Right lobe of liver (tissue), 6 donors: ENCODE data around the gene IFNL3. TPM values are rescaled to one million over a fixed set of nuclear protein-coding genes. Genes with fewer than 3 reads are reported as not detected.

Experiments
- ATAC-seq, 4 donors: fragments of 200-7000 bp; cut with Tn5 transposase; one replicate each; pipeline ENCODE4 v1.9.1; 2020; ENCODE audit warnings: mild to moderate bottlenecking in 4 of 4, moderate library complexity in 4 of 4
- DNase-seq, 3 donors: peaks; one replicate each; pipeline ENCODE4 v3.0.0-alpha.2; 2020
- H3K27ac ChIP-seq, 3 donors: fragments of 200-600 bp; one replicate each; pipeline ENCODE4 v1.8.0; 2022
- H3K27me3 ChIP-seq, 2 donors: fragments of 200-600 bp; one replicate each; pipeline ENCODE4 v1.8.0; 2022
- H3K36me3 ChIP-seq, 4 donors: fragments of 200-600 bp; sonication (generic) in 1 of 4; one replicate each; pipeline versions ENCODE4 v1.5.1 to v1.8.0; 2017 to 2022; ENCODE audit warnings: control low read depth in 1 of 4
- H3K4me1 ChIP-seq, 4 donors: fragments of 200-600 bp; sonication (generic) in 1 of 4; one replicate each; pipeline versions ENCODE4 v1.5.1 to v1.8.0; 2017 to 2022; ENCODE audit warnings: control low read depth in 1 of 4
- H3K4me3 ChIP-seq, 3 donors: fragments of 200-600 bp; one replicate each; pipeline ENCODE4 v1.8.0; 2022
- H3K9me3 ChIP-seq, 4 donors: fragments of 200-600 bp; sonication (generic) in 1 of 4; one replicate each; pipeline versions ENCODE4 v1.5.1 to v1.8.0; 2017 to 2022; ENCODE audit warnings: control low read depth in 1 of 4
- CTCF ChIP-seq, 4 donors: fragments of 200-600 bp in 3 of 4; fragments of 450-650 bp in 1 of 4; IDR thresholded peaks; one replicate each; pipeline versions ENCODE4 v1.5.1 to v1.8.0; 2016 to 2022; ENCODE audit warnings: antibody characterized with exemption in 4 of 4, mild to moderate bottlenecking in 2 of 4
- POLR2A ChIP-seq: fragments of 450-650 bp; IDR thresholded peaks from one replicate; pipeline ENCODE4 v1.6.1; 2017; ENCODE audit warnings: antibody characterized with exemption, mild to moderate bottlenecking
- WGBS: methylation state at CpG from one replicate; pipeline ENCODE4 v1.1.6; 2018; ENCODE audit warnings: low coverage, low lambda C conversion rate; ENCODE audit not compliant: insufficient coverage; ENCODE audit errors: missing lambda C conversion rate; 5-methylcytosine and 5-hydroxymethylcytosine counted together
- intact Hi-C, 2 donors: fragments of 100-400 bp; cut with DNase I; formaldehyde crosslinking; loops; one replicate each; pipeline versions ENCODE4 v1.11.2 to v1.14.1; 2022
- total RNA-seq, 6 experiments: library from RNA; depleted of rRNA in 2 of 6; stranded (reverse); fragments of >200 nt in 2 of 6; fragmentation: NEBNext Ultra II Directional in 3 of 6; extraction: Animal tissue kit (Norgen Biotek cat#: 25700) in 3 of 6; gene quantifications; one replicate each; pipeline versions ENCODE4 v1.1.0 to v1.2.4, GENCODE V29; 2016 to 2023
- donor health status: DM: no; HTN: yes; CAD: no.
- donor health status: DM: no; HTN: no; CAD: no.
- donor health status: DM: no; HTN: no; CAD: no.
- donor health status: DM: no; HTN: yes; CAD: no.
- donor health status: DM: no; HTN: yes; CAD: no.

The IFNL3 gene
- total RNA-seq, 6 experiments from 2014 or later = not detected

DNA sequence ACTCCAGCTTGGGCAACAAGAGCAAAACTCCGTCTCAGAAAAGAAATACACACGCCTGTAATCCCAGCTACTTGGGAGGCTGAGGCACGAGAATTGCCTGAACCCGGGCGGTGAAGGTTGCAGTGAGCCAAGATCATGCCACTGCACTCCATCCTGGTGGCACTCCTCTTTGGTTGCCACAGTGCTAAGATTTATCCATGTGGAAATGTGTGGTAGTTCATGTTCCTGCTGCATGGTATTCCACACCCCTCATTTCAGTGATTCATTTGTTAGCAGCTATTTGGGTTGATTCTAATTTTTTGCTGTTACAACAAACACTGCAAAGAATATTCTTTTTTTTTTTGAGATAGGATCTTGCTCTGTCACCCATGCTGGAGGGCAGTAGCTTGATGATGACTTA, 12.1 kb downstream of the IFNL3 start:
- no peaks in the 10 kb centered on the region for H3K9me3 ChIP-seq
- TF ChIP-seq CTCF (IDR thresholded peaks at IDR 0.05) (no peak), POLR2A (no peak)
- no peaks in the 10 kb centered on the region for H3K27me3 ChIP-seq
- H3K4me3 ChIP-seq = no peak overlapping the region
- no peak overlapping the region for H3K27ac ChIP-seq
- no peaks in the 10 kb centered on the region for H3K36me3 ChIP-seq
- DNase-seq = no peak
- no peak for ATAC-seq
- no CpG with 5 or more reads among the region's 5 CpGs for WGBS
- H3K4me1 ChIP-seq = no peaks in the 10 kb centered on the region
- intact Hi-C loops = no loop called here

DNA sequence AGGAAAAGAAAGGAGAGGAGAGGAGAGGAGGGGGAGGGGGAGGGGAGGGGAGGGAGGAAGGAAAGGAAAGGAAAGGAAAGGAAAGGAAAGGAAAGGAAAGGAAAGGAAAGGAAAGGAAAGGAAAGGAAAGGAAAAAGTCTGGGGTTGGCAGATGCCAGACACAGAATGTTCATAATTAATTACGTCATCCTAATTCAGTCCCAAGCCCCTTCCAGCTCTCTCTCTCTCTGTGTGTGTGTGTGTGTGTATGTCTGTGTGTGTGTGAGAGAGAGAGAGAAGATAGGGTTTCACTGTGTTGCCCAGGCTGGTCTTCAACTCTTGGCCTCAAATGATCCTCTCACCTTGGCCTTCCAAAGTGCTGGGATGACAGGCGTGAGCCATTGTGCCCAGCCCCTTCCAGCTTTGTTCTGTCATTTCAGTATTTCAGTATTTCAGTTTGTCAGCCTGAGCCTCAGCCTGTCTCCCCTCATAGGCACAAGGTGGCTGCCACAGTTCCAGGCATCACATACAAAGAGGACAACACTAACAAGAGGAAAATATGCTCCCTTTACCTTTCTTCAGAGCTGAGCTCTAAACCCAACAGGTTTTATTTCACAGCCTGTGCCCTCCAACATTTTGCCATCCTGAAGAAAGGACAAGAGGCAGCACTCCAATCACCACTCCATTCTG, 14.6 kb downstream of the IFNL3 start:
- Histone ChIP-seq H3K36me3 (no peaks in the 10 kb centered on the region), H3K4me1 (no peaks in the 10 kb centered on the region), H3K27me3 (no peaks in the 10 kb centered on the region), H3K9me3 (no peaks in the 10 kb centered on the region), H3K27ac (no peak overlapping the region), H3K4me3 (no peak overlapping the region)
- intact Hi-C loops = no loop called here
- ATAC-seq = no peak
- TF ChIP-seq POLR2A (no peak), CTCF (IDR thresholded peaks at IDR 0.05) (no peak)
- no peak for DNase-seq
- WGBS = 75% methylated on average over 1 of the region's 2 CpGs

GRCh38 chr19:39224910-39225309, 19.9 kb downstream of the IFNL3 start:
- DNase-seq (no peak), ATAC-seq (no peak)
- intact Hi-C loops = no loop called here
- Histone ChIP-seq H3K9me3 (no peaks in the 10 kb centered on the region), H3K36me3 (no peaks in the 10 kb centered on the region), H3K4me3 (no peak overlapping the region), H3K27me3 (no peaks in the 10 kb centered on the region), H3K27ac (no peak overlapping the region), H3K4me1 (no peaks in the 10 kb centered on the region)
- WGBS = 60% methylated on average over 1 of the region's 3 CpGs
- TF ChIP-seq CTCF (IDR thresholded peaks at IDR 0.05) (no peak), POLR2A (no peak)

DNA sequence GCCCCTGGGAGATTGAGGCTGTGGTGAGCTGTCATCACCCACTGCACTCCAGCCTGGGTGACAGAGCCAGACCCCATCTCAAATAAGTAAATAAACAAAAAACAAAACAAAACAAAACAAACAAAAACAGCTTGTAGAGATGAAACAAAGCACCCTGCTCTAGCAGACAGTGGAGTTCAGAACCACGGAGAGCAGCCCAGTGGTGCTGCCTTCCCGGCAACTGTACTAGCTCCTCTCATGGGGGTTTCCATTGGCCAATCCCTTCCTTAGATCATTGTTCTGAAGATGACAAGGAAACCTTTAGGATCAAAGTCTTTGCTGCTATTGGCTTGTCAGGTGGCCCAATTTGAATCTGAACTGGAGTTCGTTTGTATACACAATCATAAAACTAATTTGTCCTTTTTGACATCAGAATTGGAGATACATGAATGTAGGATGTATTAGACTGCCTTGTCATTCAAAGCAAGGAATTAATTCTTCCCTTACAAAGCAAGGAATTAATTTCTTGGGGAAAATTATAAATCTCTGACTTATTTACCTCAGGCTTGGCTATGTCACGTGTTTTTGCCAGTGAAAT, 21.0 kb downstream of the IFNL3 start:
- TF ChIP-seq POLR2A (no peak), CTCF (IDR thresholded peaks at IDR 0.05) (no peak)
- Histone ChIP-seq H3K36me3 (no peaks in the 10 kb centered on the region), H3K4me3 (no peak overlapping the region), H3K27ac (no peak overlapping the region), H3K4me1 (no peaks in the 10 kb centered on the region), H3K27me3 (no peaks in the 10 kb centered on the region), H3K9me3 (no peaks in the 10 kb centered on the region)
- ATAC-seq = no peak
- 13% methylated on average over 4 of the region's 4 CpGs for WGBS
- DNase-seq = no peak
- intact Hi-C loops = no loop called here
